GM23338 (cell line): ENCODE data around the gene XPNPEP2.

Experiments
- CREB1 ChIP-seq: fragments of 250-450 bp; sonication (Bioruptor Pico); IDR thresholded peaks from 2 replicates; pipeline ENCODE4 v1.5.0; 2020; ENCODE audit warnings: low read depth, mild to moderate bottlenecking, moderate library complexity
- CTCF ChIP-seq, 2 experiments: fragments of 200-600 bp in 1 of 2; sonication (generic) in 1 of 2; conservative IDR thresholded peaks; 2 replicates each; pipeline versions ENCODE4 v1.5.1 to v1.6.1; 2016 to 2017; ENCODE audit warnings: antibody characterized with exemption in 2 of 2, low read depth in 2 of 2, mild to moderate bottlenecking in 2 of 2, moderate library complexity in 1 of 2
- EZH2 ChIP-seq: fragments of 200-600 bp; sonication (generic); IDR thresholded peaks from one replicate; pipeline ENCODE4 v1.8.0; 2017; ENCODE audit warnings: antibody characterized with exemption, mild to moderate bottlenecking, low read depth; ENCODE audit not compliant: unreplicated experiment
- EZH2phosphoT487 ChIP-seq: fragments of 200-600 bp; sonication (generic); IDR thresholded peaks from one replicate; pipeline ENCODE4 v1.8.1; 2018; ENCODE audit warnings: antibody characterized with exemption; ENCODE audit not compliant: unreplicated experiment
- POLR2AphosphoS5 ChIP-seq: IDR thresholded peaks from 2 replicates; pipeline ENCODE4 v1.6.1; 2016; ENCODE audit warnings: antibody characterized with exemption, low read depth
- ZNF114 ChIP-seq: fragments of 250-450 bp; sonication (Bioruptor Pico); IDR thresholded peaks from 2 replicates; pipeline ENCODE4 v1.5.0; 2020; ENCODE audit warnings: mild to moderate bottlenecking, moderate library complexity
- TF ChIP-seq, protein P1 (sequence below): IDR thresholded peaks from one replicate; pipeline ENCODE4 v1.6.1; 2018; ENCODE audit warnings: antibody characterized with exemption; ENCODE audit not compliant: unreplicated experiment

GRCh38 chrX:129694805-129695204 is 44.0 kb upstream of the XPNPEP2 start:
- TF ChIP-seq CTCF (conservative IDR thresholded peaks at IDR 0.05; ENCODE audit: low read depth in 2 of 2) = no peak
- TF ChIP-seq EZH2phosphoT487 = no peak
- TF ChIP-seq, protein P1, sequence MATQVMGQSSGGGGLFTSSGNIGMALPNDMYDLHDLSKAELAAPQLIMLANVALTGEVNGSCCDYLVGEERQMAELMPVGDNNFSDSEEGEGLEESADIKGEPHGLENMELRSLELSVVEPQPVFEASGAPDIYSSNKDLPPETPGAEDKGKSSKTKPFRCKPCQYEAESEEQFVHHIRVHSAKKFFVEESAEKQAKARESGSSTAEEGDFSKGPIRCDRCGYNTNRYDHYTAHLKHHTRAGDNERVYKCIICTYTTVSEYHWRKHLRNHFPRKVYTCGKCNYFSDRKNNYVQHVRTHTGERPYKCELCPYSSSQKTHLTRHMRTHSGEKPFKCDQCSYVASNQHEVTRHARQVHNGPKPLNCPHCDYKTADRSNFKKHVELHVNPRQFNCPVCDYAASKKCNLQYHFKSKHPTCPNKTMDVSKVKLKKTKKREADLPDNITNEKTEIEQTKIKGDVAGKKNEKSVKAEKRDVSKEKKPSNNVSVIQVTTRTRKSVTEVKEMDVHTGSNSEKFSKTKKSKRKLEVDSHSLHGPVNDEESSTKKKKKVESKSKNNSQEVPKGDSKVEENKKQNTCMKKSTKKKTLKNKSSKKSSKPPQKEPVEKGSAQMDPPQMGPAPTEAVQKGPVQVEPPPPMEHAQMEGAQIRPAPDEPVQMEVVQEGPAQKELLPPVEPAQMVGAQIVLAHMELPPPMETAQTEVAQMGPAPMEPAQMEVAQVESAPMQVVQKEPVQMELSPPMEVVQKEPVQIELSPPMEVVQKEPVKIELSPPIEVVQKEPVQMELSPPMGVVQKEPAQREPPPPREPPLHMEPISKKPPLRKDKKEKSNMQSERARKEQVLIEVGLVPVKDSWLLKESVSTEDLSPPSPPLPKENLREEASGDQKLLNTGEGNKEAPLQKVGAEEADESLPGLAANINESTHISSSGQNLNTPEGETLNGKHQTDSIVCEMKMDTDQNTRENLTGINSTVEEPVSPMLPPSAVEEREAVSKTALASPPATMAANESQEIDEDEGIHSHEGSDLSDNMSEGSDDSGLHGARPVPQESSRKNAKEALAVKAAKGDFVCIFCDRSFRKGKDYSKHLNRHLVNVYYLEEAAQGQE = no peak
- TF ChIP-seq CREB1 = no peak
- TF ChIP-seq EZH2 = no peak
- TF ChIP-seq POLR2AphosphoS5 = no peak
- TF ChIP-seq ZNF114 = no peak
